ENCODE measurements around the gene EGFR.

Gene EGFR

GRCh38 chr7:55118426-55118825 lies 99.6 kb downstream of the EGFR start:
- Histone ChIP-seq H3K9me3 (ENCODE audit: low read length) (no peaks in the 10 kb centered on the region), H2AFZ (ENCODE audit: low read depth, low read length) (no peak overlapping the region), H3K27me3 (ENCODE audit: insufficient read depth, low read length) (no peaks in the 10 kb centered on the region), H3K36me3 (ENCODE audit: insufficient read depth, low read length) (no peaks in the 10 kb centered on the region), H3K4me1 (ENCODE audit: insufficient read depth, low read length) (no peaks in the 10 kb centered on the region), H3K4me3 (ENCODE audit: low read length) (no peak overlapping the region)

DNA sequence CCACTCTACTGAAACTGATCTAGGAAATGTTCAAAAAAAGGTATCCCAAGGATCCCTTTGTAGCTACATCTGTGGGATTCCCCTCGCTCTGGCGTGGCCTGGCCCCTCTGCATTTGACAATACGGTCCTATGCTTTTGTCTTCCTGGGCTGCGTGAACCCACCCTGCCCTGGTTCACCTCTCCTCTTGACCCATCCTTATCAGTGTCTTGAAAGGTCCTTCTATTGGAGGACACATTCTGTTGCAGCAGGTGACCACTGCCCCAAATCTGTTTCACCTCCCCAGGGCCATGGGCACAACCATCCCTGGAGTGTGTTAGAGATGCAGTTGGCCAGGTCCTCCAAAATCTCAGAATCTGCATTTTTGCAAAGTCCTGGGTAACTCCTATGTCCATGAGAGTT lies 100.8 kb downstream of the EGFR start:
- Histone ChIP-seq H3K27me3 (ENCODE audit: insufficient read depth, low read length) (no peaks in the 10 kb centered on the region), H3K9me3 (ENCODE audit: low read length) (no peaks in the 10 kb centered on the region), H3K4me3 (ENCODE audit: low read length) (no peak overlapping the region), H2AFZ (ENCODE audit: low read depth, low read length) (no peak overlapping the region), H3K4me1 (ENCODE audit: insufficient read depth, low read length) (no peaks in the 10 kb centered on the region), H3K36me3 (ENCODE audit: insufficient read depth, low read length) (no peaks in the 10 kb centered on the region)

- H3K27me3 ChIP-seq (ENCODE audit: insufficient read depth, low read length), result no peaks in the 10 kb centered on the region
- no peaks in the 10 kb centered on the region for H3K36me3 ChIP-seq (ENCODE audit: insufficient read depth, low read length)
- no peak overlapping the region for H2AFZ ChIP-seq (ENCODE audit: low read depth, low read length)
- no peaks in the 10 kb centered on the region for H3K9me3 ChIP-seq (ENCODE audit: low read length)
- no peak overlapping the region for H3K4me3 ChIP-seq (ENCODE audit: low read length)
- H3K4me1 ChIP-seq (ENCODE audit: insufficient read depth, low read length), result no peaks in the 10 kb centered on the region
Observed at GRCh38 chr7:55120074-55120473, 101.3 kb downstream of the EGFR start.

DNA sequence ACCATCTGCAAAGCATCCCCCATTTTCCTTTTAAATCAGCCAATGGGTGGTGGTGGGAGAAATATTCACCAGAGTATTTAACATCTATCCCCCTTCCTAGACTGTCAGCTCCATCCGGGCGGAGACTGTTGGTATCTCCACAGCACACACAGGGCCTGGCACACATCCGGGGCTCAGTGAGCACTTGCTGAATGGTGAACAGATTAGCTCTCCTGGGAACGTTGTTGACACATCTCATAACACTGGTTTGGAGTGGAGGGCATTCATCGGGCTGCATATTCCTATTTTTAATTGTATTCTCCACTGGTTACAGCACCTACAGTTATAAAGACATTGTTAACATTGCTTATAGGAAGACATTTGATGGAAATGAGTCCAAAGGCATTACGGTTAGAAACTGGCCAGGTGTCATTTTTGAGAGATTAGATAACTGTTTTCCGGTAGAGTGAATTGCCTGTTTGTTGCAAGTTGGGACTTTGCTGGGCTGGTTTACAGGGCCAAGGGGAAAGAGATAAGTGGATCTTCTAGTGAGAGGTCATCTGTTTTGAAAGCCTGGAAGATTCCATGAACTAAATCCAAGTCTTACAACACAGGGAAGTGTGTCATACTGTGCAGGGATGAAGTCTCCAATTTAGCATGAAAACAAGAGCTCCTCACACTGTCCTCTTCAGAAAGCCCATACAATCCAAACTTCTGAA lies 101.8 kb downstream of the EGFR start:
- no peak overlapping the region for H3K4me3 ChIP-seq (ENCODE audit: low read length)
- no peaks in the 10 kb centered on the region for H3K27me3 ChIP-seq (ENCODE audit: insufficient read depth, low read length)
- no peak overlapping the region for H2AFZ ChIP-seq (ENCODE audit: low read depth, low read length)
- H3K9me3 ChIP-seq (ENCODE audit: low read length), result no peaks in the 10 kb centered on the region
- no peaks in the 10 kb centered on the region for H3K36me3 ChIP-seq (ENCODE audit: insufficient read depth, low read length)
- H3K4me1 ChIP-seq (ENCODE audit: insufficient read depth, low read length), result no peaks in the 10 kb centered on the region

- Histone ChIP-seq H3K9me3 (ENCODE audit: low read length) (no peaks in the 10 kb centered on the region), H3K27me3 (ENCODE audit: insufficient read depth, low read length) (no peaks in the 10 kb centered on the region), H3K4me3 (ENCODE audit: low read length) (no peak overlapping the region), H3K36me3 (ENCODE audit: insufficient read depth, low read length) (no peaks in the 10 kb centered on the region), H2AFZ (ENCODE audit: low read depth, low read length) (no peak overlapping the region), H3K4me1 (ENCODE audit: insufficient read depth, low read length) (no peaks in the 10 kb centered on the region)
Observed at GRCh38 chr7:55121249-55121648, 102.4 kb downstream of the EGFR start.

DNA sequence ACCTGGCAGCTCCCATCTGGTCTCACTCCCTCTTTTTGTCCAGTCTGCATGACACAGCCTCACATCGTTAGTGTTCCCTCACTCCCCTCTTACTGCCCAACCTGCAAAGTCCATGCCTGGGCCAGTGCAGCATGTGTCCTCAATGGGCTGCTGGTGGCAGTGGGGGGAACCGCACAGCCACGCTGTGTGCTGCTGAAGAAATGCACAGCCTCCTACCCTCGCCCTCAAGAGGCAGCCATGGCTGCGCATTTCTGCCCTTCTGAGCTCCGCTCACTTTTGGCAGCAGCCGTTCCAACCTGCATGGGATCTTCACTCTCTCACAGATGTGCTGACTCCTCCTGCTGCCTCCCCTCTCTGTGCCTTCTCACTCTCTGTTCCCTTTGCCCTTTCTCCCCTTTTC lies 103.4 kb downstream of the EGFR start:
- H3K4me1 ChIP-seq (ENCODE audit: insufficient read depth, low read length), result no peaks in the 10 kb centered on the region
- H2AFZ ChIP-seq (ENCODE audit: low read depth, low read length), result no peak overlapping the region
- H3K36me3 ChIP-seq (ENCODE audit: insufficient read depth, low read length), result no peaks in the 10 kb centered on the region
- no peak overlapping the region for H3K4me3 ChIP-seq (ENCODE audit: low read length)
- no peaks in the 10 kb centered on the region for H3K27me3 ChIP-seq (ENCODE audit: insufficient read depth, low read length)
- H3K9me3 ChIP-seq (ENCODE audit: low read length), result no peaks in the 10 kb centered on the region

GRCh38 chr7:55124989-55125875 lies 106.4 kb downstream of the EGFR start:
- Histone ChIP-seq H3K4me1 (ENCODE audit: insufficient read depth, low read length) (peaks cover 25% of the 10 kb centered on the region), H2AFZ (ENCODE audit: low read depth, low read length) (no peak overlapping the region), H3K36me3 (ENCODE audit: insufficient read depth, low read length) (no peaks in the 10 kb centered on the region), H3K4me3 (ENCODE audit: low read length) (no peak overlapping the region), H3K27me3 (ENCODE audit: insufficient read depth, low read length) (no peaks in the 10 kb centered on the region), H3K9me3 (ENCODE audit: low read length) (no peaks in the 10 kb centered on the region)

GRCh38 chr7:55127135-55127551 lies 108.3 kb downstream of the EGFR start:
- peaks cover 42% of the 10 kb centered on the region for H3K4me1 ChIP-seq (ENCODE audit: insufficient read depth, low read length)
- no peak overlapping the region for H2AFZ ChIP-seq (ENCODE audit: low read depth, low read length)
- no peaks in the 10 kb centered on the region for H3K27me3 ChIP-seq (ENCODE audit: insufficient read depth, low read length)
- no peak overlapping the region for H3K4me3 ChIP-seq (ENCODE audit: low read length)
- H3K36me3 ChIP-seq (ENCODE audit: insufficient read depth, low read length), result no peaks in the 10 kb centered on the region
- H3K9me3 ChIP-seq (ENCODE audit: low read length), result no peaks in the 10 kb centered on the region

- no peaks in the 10 kb centered on the region for H3K36me3 ChIP-seq (ENCODE audit: insufficient read depth, low read length)
- H2AFZ ChIP-seq (ENCODE audit: low read depth, low read length), result no peak overlapping the region
- peaks cover 47% of the 10 kb centered on the region for H3K4me1 ChIP-seq (ENCODE audit: insufficient read depth, low read length)
- H3K27me3 ChIP-seq (ENCODE audit: insufficient read depth, low read length), result no peaks in the 10 kb centered on the region
- H3K9me3 ChIP-seq (ENCODE audit: low read length), result no peaks in the 10 kb centered on the region
- no peak overlapping the region for H3K4me3 ChIP-seq (ENCODE audit: low read length)
Observed at GRCh38 chr7:55127622-55128081, 108.8 kb downstream of the EGFR start.

GRCh38 chr7:55128693-55129394 lies 110.0 kb downstream of the EGFR start:
- no peak overlapping the region for H3K4me3 ChIP-seq (ENCODE audit: low read length)
- no peaks in the 10 kb centered on the region for H3K9me3 ChIP-seq (ENCODE audit: low read length)
- H3K36me3 ChIP-seq (ENCODE audit: insufficient read depth, low read length), result no peaks in the 10 kb centered on the region
- H3K4me1 ChIP-seq (ENCODE audit: insufficient read depth, low read length), result peaks cover 52% of the 10 kb centered on the region
- H2AFZ ChIP-seq (ENCODE audit: low read depth, low read length), result no peak overlapping the region
- no peaks in the 10 kb centered on the region for H3K27me3 ChIP-seq (ENCODE audit: insufficient read depth, low read length)

DNA sequence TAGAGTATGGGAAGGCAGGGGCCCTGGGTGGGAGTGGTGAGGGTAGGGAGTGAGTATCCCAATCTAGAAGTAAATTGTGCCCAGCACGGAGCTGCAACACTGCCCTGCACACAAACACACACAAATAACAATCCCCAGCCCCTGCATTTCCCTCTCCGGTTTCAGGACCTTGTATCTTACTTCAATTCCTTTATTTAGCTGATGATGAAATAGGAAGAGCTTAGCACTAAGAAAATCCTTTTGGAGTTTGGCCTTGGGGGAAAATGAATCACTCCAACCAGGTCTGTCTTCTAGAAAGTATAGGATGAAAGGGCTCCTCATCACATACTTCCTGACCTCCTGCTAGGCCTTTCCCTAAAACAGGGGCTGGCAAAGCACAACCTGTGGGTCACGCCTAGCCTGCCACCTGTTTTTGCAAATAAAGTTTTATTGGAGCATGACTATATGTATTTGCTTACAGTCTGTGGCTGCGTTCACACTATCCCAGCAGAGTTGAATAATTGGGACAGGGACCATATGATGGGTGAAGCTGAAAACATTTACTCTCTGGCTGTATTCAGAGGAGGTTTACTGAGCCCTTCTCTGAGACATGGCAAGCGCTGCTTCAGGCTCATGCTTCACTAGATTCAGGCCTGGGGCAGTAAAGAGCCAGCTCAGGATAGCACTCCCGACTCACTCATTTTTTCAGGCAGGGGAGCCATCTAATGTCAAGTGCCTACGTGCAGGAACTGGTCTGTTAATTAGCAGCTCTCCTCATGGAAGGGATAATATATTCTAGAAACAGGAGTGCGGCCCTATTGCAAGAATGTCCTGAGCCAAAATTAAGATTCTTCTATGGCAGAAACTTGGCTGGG lies 111.0 kb downstream of the EGFR start:
- Histone ChIP-seq H3K27me3 (ENCODE audit: insufficient read depth, low read length) (no peaks in the 10 kb centered on the region), H3K4me1 (ENCODE audit: insufficient read depth, low read length) (peaks cover 52% of the 10 kb centered on the region), H3K4me3 (ENCODE audit: low read length) (peak overlapping the region; percentile 30), H3K9me3 (ENCODE audit: low read length) (no peaks in the 10 kb centered on the region), H2AFZ (ENCODE audit: low read depth, low read length) (peak overlapping the region; percentile 38), H3K36me3 (ENCODE audit: insufficient read depth, low read length) (no peaks in the 10 kb centered on the region)

DNA sequence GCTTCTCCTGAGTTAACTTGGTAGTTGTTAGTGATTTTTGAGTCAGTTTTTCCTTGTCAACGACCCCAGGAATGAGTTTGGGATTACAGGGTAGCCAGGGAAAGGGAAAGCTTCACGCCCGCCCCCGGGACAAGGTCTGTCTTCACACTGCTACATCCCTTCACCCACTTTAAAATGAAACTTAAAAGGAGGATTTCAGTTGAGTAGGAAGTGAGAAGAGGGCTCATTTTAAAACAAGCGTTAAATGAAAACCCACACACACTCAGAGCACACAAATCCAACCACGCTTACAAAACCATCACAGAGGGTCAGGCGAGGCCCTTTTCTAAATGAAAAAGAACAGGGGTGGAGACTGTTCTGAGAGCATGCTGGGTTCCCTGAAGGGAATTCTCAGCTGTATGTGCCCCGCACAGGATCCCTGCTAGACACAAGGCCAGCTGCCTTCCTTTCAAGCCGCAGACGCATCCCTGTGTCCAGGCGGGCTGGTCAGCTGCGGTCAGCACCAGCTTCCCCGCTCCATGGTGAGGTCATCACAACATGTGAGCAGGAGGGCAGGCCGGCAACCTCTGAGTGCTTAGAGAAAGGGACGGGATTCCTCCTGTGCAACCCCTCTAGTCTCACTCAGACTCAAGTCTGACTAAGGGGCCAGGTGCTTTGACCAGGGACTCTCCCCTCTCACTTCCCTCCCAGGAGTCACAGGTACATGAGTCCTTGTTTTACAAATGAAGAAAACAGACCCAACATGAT lies 111.8 kb downstream of the EGFR start:
- Histone ChIP-seq H3K9me3 (ENCODE audit: low read length) (no peaks in the 10 kb centered on the region), H3K27me3 (ENCODE audit: insufficient read depth, low read length) (no peaks in the 10 kb centered on the region), H2AFZ (ENCODE audit: low read depth, low read length) (peak overlapping the region; percentile 38), H3K36me3 (ENCODE audit: insufficient read depth, low read length) (no peaks in the 10 kb centered on the region), H3K4me1 (ENCODE audit: insufficient read depth, low read length) (peaks cover 52% of the 10 kb centered on the region), H3K4me3 (ENCODE audit: low read length) (peak overlapping the region; percentile 30)

Measured in neuron (in vitro differentiated cells).